SK-N-MC (cell line): ENCODE measurements around the gene BAIAP2L1.

ENCODE experiments used
- EZH2 ChIP-seq: fragments of 200-600 bp; sonication (generic); IDR thresholded peaks from one replicate; pipeline ENCODE4 v1.6.1; 2017; ENCODE audit warnings: antibody characterized with exemption
- FOXP2 ChIP-seq: optimal IDR thresholded peaks from 2 replicates; pipeline ENCODE3; 2011; ENCODE audit warnings: mild to moderate bottlenecking, moderate library complexity; ENCODE audit not compliant: insufficient read depth; ENCODE audit errors: extremely low read length, control extremely low read depth
- POLR2AphosphoS5 ChIP-seq: IDR thresholded peaks from 2 replicates; pipeline ENCODE4 v1.6.1; 2012; ENCODE audit warnings: mild to moderate bottlenecking, low read depth, low read length, borderline replicate concordance

DNA sequence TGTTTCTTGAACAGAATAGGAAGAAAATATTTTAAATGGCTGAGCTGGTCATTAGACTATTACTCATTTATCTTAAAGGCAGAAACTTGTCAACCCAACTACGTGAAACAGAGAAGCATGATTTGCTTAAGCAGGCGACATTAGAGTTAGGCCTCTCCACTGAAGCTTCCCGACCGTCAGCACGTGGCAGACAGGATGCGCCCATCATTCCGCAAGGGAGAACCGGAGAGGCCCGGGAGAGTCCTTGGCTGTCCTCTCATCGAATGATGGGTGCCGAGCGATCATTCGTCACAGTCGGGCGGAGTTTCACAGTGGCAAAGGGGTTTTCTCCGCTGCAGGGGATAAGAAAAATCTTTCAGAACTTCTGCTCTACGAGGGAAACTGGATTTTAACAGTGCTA is 107.6 kb downstream of the BAIAP2L1 start:
- TF ChIP-seq POLR2AphosphoS5 (no peak), EZH2 (no peak), FOXP2 (no peak)
